HepG2 (cell line): ENCODE results near the gene HNRNPM. TPM values are rescaled to one million over a fixed set of nuclear protein-coding genes. Genes with fewer than 3 reads are reported as not detected.

Experiments
- ATAC-seq: fragments of 200-7000 bp; cut with Tn5 transposase; 3 replicates; pipeline ENCODE4 v1.9.1; 2020; ENCODE audit warnings: mild to moderate bottlenecking, moderate library complexity
- BruUV-seq: library from RNA; stranded (reverse); fragments of 400-500 nt; replicated peaks from 2 replicates; lab custom pipeline; 2021; lab: Mats Ljungman, UMichigan
- CTCF ChIA-PET: fragments of 300-600 bp; formaldehyde crosslinking; extraction: SDS; loops from one replicate; lab custom pipeline; 2021; ENCODE audit warnings: low total read pairs, inconsistent platforms, low intra/inter-chr PET ratio; lab: Yijun Ruan, JAX
- POLR2A ChIA-PET: fragments of 350-600 bp; sonication (Branson Sonifier 250); formaldehyde crosslinking; loops from one replicate; lab custom pipeline; 2020; ENCODE audit warnings: antibody characterized with exemption, inconsistent platforms; lab: Yijun Ruan, JAX
- DNase-seq: peaks from one replicate; pipeline ENCODE4 v3.0.0-alpha.2; 2015; ENCODE audit warnings: low spot score
- FAIRE-seq: peaks from 3 replicates; lab custom pipeline; 2011; peaks lifted over from hg19 to GRCh38; lab: Jason Lieb, UNC
- H2AFZ ChIP-seq: one replicate; pipeline ENCODE4 v1.6.1; 2011; ENCODE audit warnings: low read length, inconsistent platforms
- H3K27ac ChIP-seq: fragments of 300-600 bp; 3 replicates; pipeline ENCODE4 v1.8.0; 2011; ENCODE audit warnings: mixed run types, mild to moderate bottlenecking, mixed read lengths, low read length, inconsistent platforms; ENCODE audit not compliant: insufficient read depth; ENCODE audit errors: extremely low read length
- H3K27me3 ChIP-seq, 2 experiments: fragments of 200-600 bp in 1 of 2; 2 replicates in 1 of 2; 3 replicates in 1 of 2; pipeline versions ENCODE4 v1.6.0 to v1.8.0; 2011; ENCODE audit warnings: low read length in 2 of 2, mild to moderate bottlenecking in 2 of 2, moderate library complexity in 2 of 2, inconsistent platforms in 1 of 2; ENCODE audit not compliant: insufficient read depth in 2 of 2, control insufficient read depth in 1 of 2
- H3K36me3 ChIP-seq, 2 experiments: fragments of 200-600 bp in 1 of 2; replicated peaks in 1 of 2; 2 replicates in 1 of 2; 3 replicates in 1 of 2; pipeline versions ENCODE4 v1.5.1 to v1.8.0; 2011; ENCODE audit warnings: low read length in 2 of 2, inconsistent platforms in 1 of 2; ENCODE audit not compliant: insufficient read depth in 2 of 2, control insufficient read depth in 1 of 2
- H3K4me1 ChIP-seq: 2 replicates; pipeline ENCODE4 v1.5.1; 2012; ENCODE audit warnings: low read length, inconsistent platforms; ENCODE audit not compliant: insufficient read depth
- H3K4me2 ChIP-seq: 2 replicates; pipeline ENCODE4 v1.6.0; 2011; ENCODE audit warnings: low read depth, low read length, inconsistent platforms
- H3K4me3 ChIP-seq, 3 experiments: fragments of 200-600 bp in 1 of 3; sonication (generic), shearing (Covaris generic) in 1 of 3; replicated peaks in 1 of 3; 2 replicates each; pipeline ENCODE4 v1.5.1; 2011 to 2016; ENCODE audit warnings: low read length in 3 of 3, inconsistent platforms in 2 of 3, low read depth in 2 of 3, mild to moderate bottlenecking in 2 of 3, control low read depth in 1 of 3, mixed read lengths in 1 of 3; ENCODE audit not compliant: insufficient read depth in 1 of 3
- H3K79me2 ChIP-seq: one replicate; pipeline ENCODE4 v1.6.1; 2011; ENCODE audit warnings: low read length, inconsistent platforms; ENCODE audit not compliant: insufficient read depth
- H3K9ac ChIP-seq: 2 replicates; pipeline ENCODE4 v1.6.0; 2011; ENCODE audit warnings: mild to moderate bottlenecking, low read depth, low read length, inconsistent platforms; ENCODE audit not compliant: insufficient read depth
- H3K9me3 ChIP-seq: 2 replicates; pipeline ENCODE4 v1.5.1; 2012; ENCODE audit warnings: mild to moderate bottlenecking, low read length
- H4K20me1 ChIP-seq: 2 replicates; pipeline ENCODE4 v1.6.0; 2011; ENCODE audit warnings: inconsistent platforms, mild to moderate bottlenecking, low read length, moderate library complexity; ENCODE audit not compliant: insufficient read depth
- AHDC1 ChIP-seq: sonication (generic); formaldehyde crosslinking; IDR thresholded peaks from 2 replicates; pipeline ENCODE4 v1.5.1; 2020; ENCODE audit warnings: mild to moderate bottlenecking, missing genetic modification reagents, borderline replicate concordance
- FIP1L1 ChIP-seq: fragments of 200-400 bp; formaldehyde crosslinking; IDR thresholded peaks from 2 replicates; pipeline ENCODE4 v1.6.1; 2018; ENCODE audit warnings: low read depth, mild to moderate bottlenecking, low read length, moderate library complexity, borderline replicate concordance; ENCODE audit not compliant: insufficient read depth
- FOXP4 ChIP-seq: sonication (generic); formaldehyde crosslinking; IDR thresholded peaks from 2 replicates; pipeline ENCODE4 v1.4.0; 2020; ENCODE audit warnings: missing genetic modification reagents
- HDAC1 ChIP-seq: sonication (generic); formaldehyde crosslinking; IDR thresholded peaks from 2 replicates; pipeline ENCODE4 v1.5.1; 2020; ENCODE audit warnings: mild to moderate bottlenecking, missing genetic modification reagents
- KLF6 ChIP-seq: IDR thresholded peaks from 2 replicates; pipeline ENCODE4 v1.8.0; 2016; ENCODE audit warnings: missing biosample characterization, missing genetic modification reagents
- MAFG ChIP-seq: sonication (generic); formaldehyde crosslinking; IDR thresholded peaks from 2 replicates; pipeline ENCODE4 v1.5.1; 2020; ENCODE audit warnings: mild to moderate bottlenecking, missing genetic modification reagents
- SNAI1 ChIP-seq: sonication (generic); formaldehyde crosslinking; IDR thresholded peaks from 2 replicates; pipeline ENCODE4 v1.5.0; 2020; ENCODE audit warnings: mild to moderate bottlenecking, missing genetic modification reagents, borderline replicate concordance
- TGIF2 ChIP-seq: IDR thresholded peaks from 2 replicates; pipeline ENCODE4 v1.6.1; 2016; ENCODE audit warnings: control low read depth, missing compliant biosample characterization
- ZNF121 ChIP-seq: sonication (generic); formaldehyde crosslinking; IDR thresholded peaks from 2 replicates; pipeline ENCODE4 v1.5.0; 2020; ENCODE audit warnings: mild to moderate bottlenecking, missing genetic modification reagents
- ZNF33A ChIP-seq: sonication (generic); formaldehyde crosslinking; IDR thresholded peaks from 2 replicates; pipeline ENCODE4 v1.5.1; 2020; ENCODE audit warnings: missing genetic modification reagents, mild to moderate bottlenecking, moderate library complexity, borderline replicate concordance
- ZNF713 ChIP-seq: sonication (generic); formaldehyde crosslinking; IDR thresholded peaks from 2 replicates; pipeline ENCODE4 v1.4.0; 2020; ENCODE audit warnings: mild to moderate bottlenecking, missing genetic modification reagents
- ZNF772 ChIP-seq: sonication (generic); formaldehyde crosslinking; IDR thresholded peaks from 2 replicates; pipeline ENCODE4 v1.5.0; 2020; ENCODE audit warnings: mild to moderate bottlenecking, missing genetic modification reagents
- WGBS: methylation state at CpG from one replicate; pipeline ENCODE4 v1.1.6; 2017; ENCODE audit warnings: low lambda C conversion rate; 5-methylcytosine and 5-hydroxymethylcytosine counted together
- in situ Hi-C: cut with HindIII; loops from 2 replicates; pipeline ENCODE4 v1.10.0; 2017; ENCODE audit warnings: low pct_unique_long_range_greater_than_20kb; ENCODE audit not compliant: extremely low pct_ligation_motif_present
- intact Hi-C: fragments of 100-400 bp; cut with micrococcal nuclease; formaldehyde crosslinking; loops from one replicate; pipeline ENCODE4 v1.10.0; 2022; ENCODE audit not compliant: unreplicated experiment
- polyA plus RNA-seq, 8 experiments: library from polyadenylated mRNA; depleted of rRNA in 3 of 8; stranded (reverse) in 7 of 8; unstranded in 1 of 8; fragments of >200 nt; fragmentation: Illumina TruSeq in 4 of 8; extraction: Trizol in 4 of 8; gene quantifications; 2 replicates each; pipeline versions ENCODE4 v1.2.1 to v1.2.3, GENCODE V29; 2011 to 2016; ENCODE audit warnings: low read depth in 4 of 8, missing spikeins in 1 of 8, mixed read lengths in 1 of 8; ENCODE audit not compliant: insufficient read depth in 1 of 8
- total RNA-seq, 5 experiments: library from RNA; depleted of rRNA; stranded (reverse); fragments of >200 nt; fragmentation: Illumina TruSeq; extraction: Trizol; gene quantifications; 2 replicates each; pipeline ENCODE4 v1.2.3, GENCODE V29; 2016; ENCODE audit warnings: low read depth in 1 of 5

The HNRNPM gene
- total and polyA plus RNA-seq, 2 of the 13 experiments (the other 11 are each of a cell fraction or from before 2014, with no cell fraction given): 56.7 to 102 TPM

GRCh38 chr19:8519388-8519787 lies 74.6 kb downstream of the HNRNPM start:
- CTCF ChIA-PET: no interaction called here
- FAIRE-seq (no peak), ATAC-seq (no peak), DNase-seq (no peak)
- no peak overlapping the region for H3K4me3 ChIP-seq
- 69% methylated on average over 6 of the region's 6 CpGs for WGBS
- no peak overlapping the region for H2AFZ ChIP-seq
- TF ChIP-seq ZNF33A (CRISPR knock-in tag) (no peak), FIP1L1 (no peak), TGIF2 (no peak), ZNF121 (peak; percentile 64; the same call in 1 of the 2 replicates), FOXP4 (CRISPR knock-in tag) (no peak), ZNF713 (CRISPR knock-in tag) (no peak)
- H3K27me3 ChIP-seq: 0 out of 5 replicates have a peak, but pooled peaks cover 0 to 2% of the 10 kb centered on the region in 2 experiments
- no peak overlapping the region for H3K27ac ChIP-seq
- H3K36me3 ChIP-seq: no peaks in the 10 kb centered on the region
- H3K4me1 ChIP-seq: peaks cover 35% of the 10 kb centered on the region
- intact Hi-C loops: no loop called here
- no TSS peak for BruUV-seq
- no peak overlapping the region for H3K9ac ChIP-seq
- in situ Hi-C loops: no loop called here
- no peak overlapping the region for H3K4me2 ChIP-seq
- no peaks in the 10 kb centered on the region for H3K79me2 ChIP-seq
- POLR2A ChIA-PET: interaction anchor here (1.1 kb wide), 1 partner anchor 75 kb away, joined by 5 read pairs; the partner anchor contains the start of gene HNRNPM
- no peaks in the 10 kb centered on the region for H3K9me3 ChIP-seq
- H4K20me1 ChIP-seq: no peaks in the 10 kb centered on the region

DNA sequence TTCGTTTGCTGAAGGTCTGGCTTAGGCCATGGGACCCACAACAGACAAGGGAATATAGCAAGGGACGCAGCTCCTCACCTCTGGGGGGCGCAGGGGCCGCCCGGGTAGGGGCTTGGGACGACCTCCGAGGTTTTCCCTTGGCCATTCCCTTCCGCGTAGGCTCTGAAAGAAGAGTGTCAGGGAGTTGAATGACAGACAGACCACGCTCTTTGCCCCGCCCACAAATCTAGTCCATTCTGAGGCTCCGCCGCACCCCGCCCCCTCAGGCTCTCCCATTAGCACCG lies 80.6 kb downstream of the HNRNPM start:
- 3% methylated on average over 10 of the region's 15 CpGs for WGBS
- Histone ChIP-seq H3K27me3 (no peaks in the 10 kb centered on the region), H3K79me2 (no peaks in the 10 kb centered on the region), H4K20me1 (peaks cover 2% of the 10 kb centered on the region; the same call in 1 of the 2 replicates), H3K9ac (peak overlapping the region; percentile 71), H3K27ac (peak overlapping the region; percentile 64), H3K36me3 (no peaks in the 10 kb centered on the region), H3K4me1 (peaks cover 29% of the 10 kb centered on the region), H2AFZ (peak overlapping the region; percentile 35), H3K9me3 (no peaks in the 10 kb centered on the region), H3K4me3 (peak overlapping the region; percentile 57 to 71 (median 62)), H3K4me2 (peak overlapping the region; percentile 93)
- POLR2A ChIA-PET: interaction anchor here (1.0 to 5.9 kb wide), 4 partner anchors 9 to 135 kb away, joined by 4 to 125 read pairs (median 6); partner anchors contain the start of genes RAB11B and ZNF414
- in situ Hi-C loops: no loop called here
- DNase-seq: no peak
- CTCF ChIA-PET: no interaction called here
- intact Hi-C loops: loop anchor here (10.0 kb wide), 1 partner anchor 49 kb away; the partner anchor contains the start of gene MYO1F
- no peak for FAIRE-seq
- ATAC-seq: peak; percentile 78
- BruUV-seq: no TSS peak
- 0 out of 2 replicates have a peak, but pooled peaks have one; percentile 29 for TF ChIP-seq ZNF772 (CRISPR knock-in tag)
- no peak for TF ChIP-seq KLF6
- TF ChIP-seq MAFG (CRISPR knock-in tag): no peak
- no peak for TF ChIP-seq AHDC1 (CRISPR knock-in tag)
- no peak for TF ChIP-seq SNAI1 (CRISPR knock-in tag)
- TF ChIP-seq HDAC1 (CRISPR knock-in tag): no peak
